ENCODE results near the gene KIF15.
"Not testable (repeated sequence)": the region's sequence is repeated elsewhere in the genome, so short reads cannot be mapped to it uniquely, and the experiment has no call there.

GRCh38 chr3:44856663-44857062 lies 95.1 kb downstream of the KIF15 start:
- not testable (repeated sequence) for TF ChIP-seq CTCF, POLR2A (IDR thresholded peaks at IDR 0.05)
